ENCODE measurements around the gene PAEP.

Gene PAEP

GRCh38 chr9:135521608-135522095, 39.9 kb upstream of the PAEP start:
- Histone ChIP-seq H3K9me3 (ENCODE audit: severe bottlenecking) (no peaks in the 10 kb centered on the region), H3K27ac (no peak overlapping the region), H3K4me3 (ENCODE audit: low read depth, low read length) (no peak overlapping the region), H3K27me3 (ENCODE audit: insufficient read depth, low read depth, severe bottlenecking) (no peaks in the 10 kb centered on the region), H3K36me3 (no peaks in the 10 kb centered on the region)
- no peak for DNase-seq
- no peak for TF ChIP-seq CTCF (IDR thresholded peaks at IDR 0.05; ENCODE audit: low read depth, low read length)

GRCh38 chr9:135522137-135522877, 39.2 kb upstream of the PAEP start:
- TF ChIP-seq CTCF (IDR thresholded peaks at IDR 0.05; ENCODE audit: low read depth, low read length) = no peak
- Histone ChIP-seq H3K27me3 (ENCODE audit: insufficient read depth, low read depth, severe bottlenecking) (no peaks in the 10 kb centered on the region), H3K36me3 (no peaks in the 10 kb centered on the region), H3K9me3 (ENCODE audit: severe bottlenecking) (no peaks in the 10 kb centered on the region), H3K27ac (no peak overlapping the region), H3K4me3 (ENCODE audit: low read depth, low read length) (no peak overlapping the region)
- no peak for DNase-seq

- no peak for DNase-seq
- TF ChIP-seq CTCF (IDR thresholded peaks at IDR 0.05; ENCODE audit: low read depth, low read length) = no peak
- no peak overlapping the region for H3K27ac ChIP-seq
- no peaks in the 10 kb centered on the region for H3K36me3 ChIP-seq
- H3K4me3 ChIP-seq (ENCODE audit: low read depth, low read length) = no peak overlapping the region
- H3K9me3 ChIP-seq (ENCODE audit: severe bottlenecking) = no peaks in the 10 kb centered on the region
- no peaks in the 10 kb centered on the region for H3K27me3 ChIP-seq (ENCODE audit: insufficient read depth, low read depth, severe bottlenecking)
Observed at GRCh38 chr9:135522931-135523330, 38.6 kb upstream of the PAEP start.

- no peak for TF ChIP-seq CTCF (IDR thresholded peaks at IDR 0.05; ENCODE audit: low read depth, low read length)
- Histone ChIP-seq H3K4me3 (ENCODE audit: low read depth, low read length) (no peak overlapping the region), H3K27ac (no peak overlapping the region), H3K27me3 (ENCODE audit: insufficient read depth, low read depth, severe bottlenecking) (no peaks in the 10 kb centered on the region), H3K9me3 (ENCODE audit: severe bottlenecking) (no peaks in the 10 kb centered on the region), H3K36me3 (no peaks in the 10 kb centered on the region)
- no peak for DNase-seq
Observed at GRCh38 chr9:135523521-135524129, 37.9 kb upstream of the PAEP start.

GRCh38 chr9:135524130-135524861, 37.3 kb upstream of the PAEP start:
- Histone ChIP-seq H3K36me3 (no peaks in the 10 kb centered on the region), H3K9me3 (ENCODE audit: severe bottlenecking) (no peaks in the 10 kb centered on the region), H3K27me3 (ENCODE audit: insufficient read depth, low read depth, severe bottlenecking) (no peaks in the 10 kb centered on the region), H3K27ac (no peak overlapping the region), H3K4me3 (ENCODE audit: low read depth, low read length) (no peak overlapping the region)
- TF ChIP-seq CTCF (IDR thresholded peaks at IDR 0.05; ENCODE audit: low read depth, low read length) = no peak
- DNase-seq = no peak
